OCI-LY3 (cell line): Measurements from ENCODE around the gene AQR.

Source experiments
- EZH2phosphoT487 ChIP-seq: fragments of 200-600 bp; shearing (Covaris generic); IDR thresholded peaks from 2 replicates; pipeline ENCODE4 v1.6.1; 2018; ENCODE audit warnings: antibody characterized with exemption, mixed run types, low read depth
- TF ChIP-seq, protein P1 (sequence below): fragments of 200-600, 300-600 bp; sonication (generic); IDR thresholded peaks from 2 replicates; pipeline ENCODE4 v1.5.1; 2014; ENCODE audit warnings: antibody characterized with exemption, low read length, low read depth

DNA sequence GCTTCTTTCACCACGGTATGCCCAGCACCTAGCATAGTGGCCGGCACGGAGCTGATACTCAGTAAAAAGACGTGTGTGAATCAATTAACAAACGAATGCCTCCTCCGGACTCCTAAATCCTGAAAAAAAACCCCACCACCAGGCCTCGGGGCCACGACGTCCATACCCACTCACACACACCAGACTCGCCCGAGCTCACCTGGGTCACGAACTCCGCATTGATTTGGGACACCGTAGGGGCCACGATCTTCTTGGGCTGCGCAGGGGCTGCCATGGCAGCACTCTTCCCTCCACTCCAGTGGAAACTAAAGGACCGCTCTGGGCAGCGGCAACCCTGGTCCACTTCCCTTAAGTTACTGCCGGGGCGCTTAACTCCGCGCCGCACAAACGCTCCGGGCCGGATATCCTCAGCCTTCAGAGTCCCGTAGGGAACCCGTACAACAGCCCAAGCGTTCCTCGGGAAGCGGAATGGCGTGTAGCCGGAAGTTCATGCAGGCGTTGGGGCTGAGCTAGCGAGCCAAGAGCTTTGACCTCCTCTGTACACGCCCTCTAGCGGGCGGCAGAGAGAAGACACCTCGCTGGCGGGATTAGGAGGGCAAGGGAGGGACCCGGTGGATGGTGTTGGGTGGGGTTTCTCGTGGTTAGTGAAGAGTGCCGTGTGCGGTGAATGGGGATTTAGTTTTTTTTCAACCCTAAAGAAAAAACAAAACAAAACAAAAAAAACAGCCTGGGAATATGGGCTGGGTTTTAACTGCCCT lies at the start of gene AQR:
- TF ChIP-seq, protein P1, sequence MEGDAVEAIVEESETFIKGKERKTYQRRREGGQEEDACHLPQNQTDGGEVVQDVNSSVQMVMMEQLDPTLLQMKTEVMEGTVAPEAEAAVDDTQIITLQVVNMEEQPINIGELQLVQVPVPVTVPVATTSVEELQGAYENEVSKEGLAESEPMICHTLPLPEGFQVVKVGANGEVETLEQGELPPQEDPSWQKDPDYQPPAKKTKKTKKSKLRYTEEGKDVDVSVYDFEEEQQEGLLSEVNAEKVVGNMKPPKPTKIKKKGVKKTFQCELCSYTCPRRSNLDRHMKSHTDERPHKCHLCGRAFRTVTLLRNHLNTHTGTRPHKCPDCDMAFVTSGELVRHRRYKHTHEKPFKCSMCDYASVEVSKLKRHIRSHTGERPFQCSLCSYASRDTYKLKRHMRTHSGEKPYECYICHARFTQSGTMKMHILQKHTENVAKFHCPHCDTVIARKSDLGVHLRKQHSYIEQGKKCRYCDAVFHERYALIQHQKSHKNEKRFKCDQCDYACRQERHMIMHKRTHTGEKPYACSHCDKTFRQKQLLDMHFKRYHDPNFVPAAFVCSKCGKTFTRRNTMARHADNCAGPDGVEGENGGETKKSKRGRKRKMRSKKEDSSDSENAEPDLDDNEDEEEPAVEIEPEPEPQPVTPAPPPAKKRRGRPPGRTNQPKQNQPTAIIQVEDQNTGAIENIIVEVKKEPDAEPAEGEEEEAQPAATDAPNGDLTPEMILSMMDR, result peak; percentile 72
- no peak for TF ChIP-seq EZH2phosphoT487
